GM19023 (cell line): ENCODE results near the gene CYYR1.

Experiments
- ATAC-seq: cut with Tn5 transposase; IDR thresholded peaks from one replicate; pipeline ENCODE4 v1.9.1; 2021; ENCODE audit warnings: mild to moderate bottlenecking, moderate library complexity; ENCODE audit not compliant: unreplicated experiment

Gene CYYR1

GRCh38 chr21:26441149-26441548 lies 131.9 kb downstream of the CYYR1 start:
- ATAC-seq = no peak

- no peak for ATAC-seq
Observed at GRCh38 chr21:26438976-26439375, 134.1 kb downstream of the CYYR1 start.

- ATAC-seq = no peak
Observed at GRCh38 chr21:26437326-26438009, 135.6 kb downstream of the CYYR1 start.

- ATAC-seq = no peak
Observed at GRCh38 chr21:26433386-26433785, 139.7 kb downstream of the CYYR1 start.

DNA sequence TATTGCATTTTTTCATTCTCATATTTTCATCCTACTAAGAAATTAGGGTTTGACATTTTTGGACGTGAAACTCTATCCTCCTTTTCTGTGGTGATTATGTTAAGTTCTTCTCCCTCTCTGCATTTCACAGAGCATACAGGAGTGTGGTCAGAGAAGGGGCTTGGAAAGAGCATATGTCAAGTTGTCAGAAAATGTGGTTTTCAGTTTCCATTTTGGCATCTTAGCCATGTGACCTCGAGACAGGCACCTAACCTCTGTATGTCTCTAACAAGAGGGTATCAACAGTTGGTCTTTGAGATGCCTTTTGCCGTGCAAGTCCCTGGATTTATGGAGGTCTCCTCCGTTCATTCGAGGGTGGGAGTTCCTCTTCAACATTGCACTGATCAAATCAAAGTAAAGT lies 140.7 kb downstream of the CYYR1 start:
- no peak for ATAC-seq

DNA sequence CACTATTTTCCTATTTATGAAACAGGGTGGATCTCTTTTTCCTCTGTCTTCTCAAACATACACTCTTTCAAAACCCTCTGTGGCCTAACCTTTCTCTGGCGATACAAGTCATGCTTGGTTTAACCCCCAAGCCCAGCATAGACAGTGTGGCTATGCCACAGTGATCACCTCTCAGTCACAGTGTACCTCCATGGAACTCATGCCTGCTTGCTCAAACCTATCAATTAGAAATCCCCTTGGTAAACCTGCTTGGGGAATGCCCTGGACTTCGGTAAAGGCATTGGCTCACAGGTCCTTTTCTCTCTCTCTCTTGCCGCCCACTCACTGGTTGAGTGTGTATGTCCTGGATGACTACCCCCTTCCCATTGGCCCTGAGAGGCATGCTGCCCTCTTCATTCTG lies 147.5 kb downstream of the CYYR1 start:
- no peak for ATAC-seq

DNA sequence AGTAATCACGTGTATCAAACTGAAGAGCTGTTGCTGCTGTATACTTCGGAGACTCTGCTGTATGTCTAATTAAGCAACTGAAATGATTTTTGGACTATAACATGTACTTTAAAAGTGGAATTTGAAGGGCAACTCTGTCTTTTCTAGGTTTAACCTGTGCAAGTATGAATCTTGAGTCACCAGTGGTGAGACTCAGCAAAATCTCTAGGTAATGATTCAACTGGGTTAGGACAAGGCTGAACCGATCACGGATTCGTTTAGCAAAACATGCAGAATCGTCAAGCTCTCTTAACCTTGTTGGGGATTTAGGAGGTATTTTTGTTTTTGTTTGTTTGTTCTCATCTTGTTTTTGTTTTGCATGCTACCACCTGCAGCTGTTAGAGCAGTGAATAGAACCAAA lies 149.6 kb downstream of the CYYR1 start:
- no peak for ATAC-seq

DNA sequence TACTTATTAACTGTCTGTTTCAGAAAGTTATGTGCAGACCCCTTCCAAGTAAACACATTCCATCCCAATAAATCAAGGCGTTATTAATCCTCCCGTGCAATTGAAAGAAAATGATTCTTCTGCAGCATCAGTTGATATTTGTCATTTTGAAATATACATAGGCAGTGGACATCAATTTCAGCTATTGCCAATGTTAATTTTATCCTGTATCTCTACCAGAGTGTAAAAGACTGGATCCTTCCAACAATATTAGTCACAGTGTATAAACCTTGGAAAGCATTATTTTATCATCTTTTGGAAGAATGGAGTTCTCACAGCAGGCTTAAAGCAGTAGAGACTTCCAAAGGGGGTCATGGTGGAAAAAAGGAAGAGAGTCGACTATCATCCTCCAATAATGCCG lies 150.4 kb downstream of the CYYR1 start:
- no peak for ATAC-seq

- ATAC-seq = no peak
Observed at GRCh38 chr21:26422138-26422537, 150.9 kb downstream of the CYYR1 start.

GRCh38 chr21:26421724-26422123 lies 151.4 kb downstream of the CYYR1 start:
- no peak for ATAC-seq
